ENCODE results near the gene CENPV.
"Not testable (repeated sequence)": the region's sequence is repeated elsewhere in the genome, so short reads cannot be mapped to it uniquely, and the experiment has no call there.

CENPV gene

GRCh38 chr17:16313139-16314090 is 39.9 kb downstream of the CENPV start:
- DNase-seq (ENCODE audit: low read depth in 2 of 2) = no peak

- not testable (repeated sequence) for DNase-seq (ENCODE audit: low read depth in 2 of 2)
Measured at GRCh38 chr17:16312061-16312460, 41.2 kb downstream of the CENPV start.

- DNase-seq (ENCODE audit: low read depth in 2 of 2) = no peak
Measured at GRCh38 chr17:16306211-16306610, 47.1 kb downstream of the CENPV start.

GRCh38 chr17:16304830-16305229 is 48.4 kb downstream of the CENPV start:
- DNase-seq (ENCODE audit: low read depth in 2 of 2) = no peak

- no peak for DNase-seq (ENCODE audit: low read depth in 2 of 2)
Measured at GRCh38 chr17:16302856-16303255, 50.4 kb downstream of the CENPV start.

- no peak for DNase-seq (ENCODE audit: low read depth in 2 of 2)
Measured at GRCh38 chr17:16301963-16302855, 51.1 kb downstream of the CENPV start.

- no peak for DNase-seq (ENCODE audit: low read depth in 2 of 2)
Measured at GRCh38 chr17:16300554-16300953, 52.7 kb downstream of the CENPV start.

GRCh38 chr17:16298140-16298662 is 55.1 kb downstream of the CENPV start:
- no peak for DNase-seq (ENCODE audit: low read depth in 2 of 2)

GRCh38 chr17:16297367-16298139 is 55.7 kb downstream of the CENPV start:
- DNase-seq (ENCODE audit: low read depth in 2 of 2) = no peak

GRCh38 chr17:16296072-16296471 is 57.2 kb downstream of the CENPV start:
- DNase-seq (ENCODE audit: low read depth in 2 of 2) = not testable (repeated sequence)

- DNase-seq (ENCODE audit: low read depth in 2 of 2) = no peak
Measured at GRCh38 chr17:16294560-16294959, 58.7 kb downstream of the CENPV start.

- no peak for DNase-seq (ENCODE audit: low read depth in 2 of 2)
Measured at GRCh38 chr17:16293931-16294330, 59.3 kb downstream of the CENPV start.
